Activated CD8-positive, alpha-beta memory T cell treated with anti-CD3 and anti-CD28 coated beads for 4 hours (primary cell): ENCODE results near the gene TLE5.
"Not testable (repeated sequence)": the region's sequence is repeated elsewhere in the genome, so short reads cannot be mapped to it uniquely, and the experiment has no call there.

ENCODE experiments used
- DNase-seq, 2 donors: peaks; one replicate each; pipeline ENCODE4 v3.0.0-alpha.2; 2020; ENCODE audit warnings: low read depth in 2 of 2

The TLE5 gene

GRCh38 chr19:3025549-3025886 lies 36.8 kb downstream of the TLE5 start:
- DNase-seq = no peak

DNA sequence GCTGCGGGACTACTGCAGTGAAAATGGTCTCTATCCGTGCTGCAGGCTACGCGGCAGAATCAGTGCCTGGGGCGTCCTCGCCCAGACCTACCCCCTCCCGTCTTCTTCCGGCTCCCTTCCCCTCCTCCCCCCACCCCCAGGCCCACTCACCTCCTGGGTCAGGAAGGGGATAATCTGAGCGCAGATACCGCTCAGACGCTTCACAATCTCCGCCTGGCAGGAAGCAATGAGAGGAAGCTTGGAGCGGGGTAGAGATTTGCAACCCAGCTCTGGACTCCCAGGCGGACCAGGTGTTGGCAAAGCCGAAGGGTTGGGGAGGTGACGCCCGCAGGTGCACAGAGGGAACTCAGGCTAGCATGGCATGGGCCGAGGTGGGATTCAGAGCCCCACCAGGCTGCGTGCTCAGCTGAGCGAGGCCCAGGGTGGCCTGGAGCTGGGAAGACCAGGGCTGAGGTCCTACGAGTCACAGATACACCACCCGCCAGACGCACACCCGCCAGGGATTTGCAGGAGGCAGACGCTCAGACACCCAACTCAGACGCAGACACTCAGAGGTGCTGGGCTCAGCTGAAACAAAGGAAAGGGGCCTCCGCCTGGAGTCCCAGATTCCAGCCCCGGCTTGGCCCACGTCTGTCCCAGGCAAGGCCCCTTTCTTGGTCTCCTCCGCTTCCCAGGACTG lies 37.3 kb downstream of the TLE5 start:
- no peak for DNase-seq

GRCh38 chr19:3024509-3024869 lies 37.8 kb downstream of the TLE5 start:
- no peak for DNase-seq

- DNase-seq = no peak
Observed at GRCh38 chr19:3020321-3020960, 41.9 kb downstream of the TLE5 start.

- no peak for DNase-seq
Observed at GRCh38 chr19:3019211-3019854, 43.0 kb downstream of the TLE5 start.

- no peak for DNase-seq
Observed at GRCh38 chr19:3017923-3018322, 44.4 kb downstream of the TLE5 start.

DNA sequence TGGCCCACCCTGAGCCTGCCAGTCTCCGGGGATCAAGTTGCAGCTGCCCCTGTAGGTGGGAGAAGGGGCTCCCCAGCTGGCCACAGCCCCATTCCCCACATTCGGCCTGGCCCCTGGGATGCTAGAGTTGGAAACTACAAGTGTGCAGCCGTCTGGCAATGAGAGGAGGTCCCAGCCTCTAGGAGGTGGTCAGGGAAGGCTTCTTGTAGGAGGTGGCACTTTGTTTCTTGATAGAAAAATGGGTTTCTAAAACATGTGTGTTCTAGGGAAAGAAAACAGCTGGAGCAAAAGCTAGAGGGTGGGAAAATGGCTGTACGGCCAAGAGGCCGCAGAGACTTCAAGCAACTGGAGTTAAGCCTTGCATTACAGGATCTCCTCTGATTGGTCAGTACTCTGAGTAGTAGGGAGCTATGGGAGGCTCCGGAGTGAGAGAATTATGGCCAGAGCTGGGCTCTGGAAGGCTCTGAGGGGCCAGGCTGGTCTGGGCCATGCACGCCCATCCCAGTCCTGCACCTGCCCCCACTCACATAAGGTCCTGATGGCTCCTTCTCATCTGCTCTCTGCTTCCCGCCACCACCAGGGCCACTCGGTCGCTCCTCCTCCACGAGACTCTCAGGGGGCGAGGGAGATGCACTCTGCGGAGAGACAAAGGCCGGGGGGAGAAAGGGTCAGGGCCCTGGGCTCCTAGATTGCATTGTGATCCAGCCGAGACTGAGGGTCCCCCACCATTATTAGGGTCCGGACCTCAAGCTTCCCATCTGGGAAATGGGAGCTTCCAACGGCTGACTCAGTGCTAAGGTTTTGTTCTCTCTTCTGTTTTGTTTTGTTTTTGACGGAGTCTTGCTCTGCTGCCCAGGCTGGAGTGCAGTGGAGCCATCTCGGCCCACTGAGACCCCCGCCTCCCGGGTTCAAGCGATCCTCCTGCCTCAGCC lies 46.9 kb downstream of the TLE5 start:
- DNase-seq = no peak

GRCh38 chr19:3014135-3014534 lies 48.2 kb downstream of the TLE5 start:
- no peak for DNase-seq

DNA sequence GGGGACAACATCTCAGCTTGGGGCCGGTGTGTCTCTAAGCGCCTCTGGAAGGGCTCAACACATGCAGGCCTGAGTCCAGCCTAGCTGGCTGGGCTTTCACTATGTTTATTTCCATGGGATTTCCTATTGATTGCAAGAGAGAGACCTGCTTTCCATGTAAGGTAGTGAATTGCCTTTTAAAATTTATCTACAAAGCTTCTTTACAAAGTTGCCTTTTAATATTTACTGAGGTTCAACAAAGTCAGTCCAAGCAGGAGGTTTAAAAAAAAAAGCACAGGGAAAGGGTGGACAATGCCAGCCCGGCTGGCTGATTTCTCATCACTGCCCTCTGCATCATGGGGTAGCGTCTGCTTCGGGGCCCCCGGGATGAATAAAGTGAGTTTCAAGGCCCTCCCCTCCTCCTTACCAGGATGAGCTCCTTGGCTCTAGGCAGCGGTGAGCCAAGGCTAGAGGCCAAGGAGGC lies 49.0 kb downstream of the TLE5 start:
- DNase-seq = no peak

GRCh38 chr19:3012621-3013262 lies 49.6 kb downstream of the TLE5 start:
- no peak for DNase-seq

- not testable (repeated sequence) for DNase-seq
Observed at GRCh38 chr19:3012059-3012458, 50.2 kb downstream of the TLE5 start.

- no peak for DNase-seq
Observed at GRCh38 chr19:3010871-3011270, 51.4 kb downstream of the TLE5 start.

- no peak for DNase-seq
Observed at GRCh38 chr19:3008994-3009393, 53.3 kb downstream of the TLE5 start.

DNA sequence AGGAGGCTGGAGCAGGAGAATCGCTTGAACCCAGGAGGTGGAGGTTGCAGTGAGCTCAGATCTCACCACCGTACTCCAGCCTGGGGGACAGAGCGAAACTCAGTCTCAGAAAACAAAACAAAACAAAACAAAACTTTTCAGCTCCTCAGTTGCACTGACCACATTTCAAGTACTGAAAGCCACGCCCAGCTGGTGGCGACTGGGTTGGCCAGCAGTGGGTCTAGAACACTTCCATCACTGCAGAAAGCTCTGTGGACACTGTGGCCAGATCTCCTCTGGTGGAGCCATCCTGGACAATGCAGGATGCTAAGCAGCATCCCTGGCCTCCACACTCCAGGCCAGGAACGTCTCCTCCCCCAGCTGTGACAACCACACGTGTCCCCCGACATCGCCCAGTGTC lies 54.3 kb downstream of the TLE5 start:
- DNase-seq = no peak

- DNase-seq = no peak
Observed at GRCh38 chr19:3006075-3006767, 56.1 kb downstream of the TLE5 start.

DNA sequence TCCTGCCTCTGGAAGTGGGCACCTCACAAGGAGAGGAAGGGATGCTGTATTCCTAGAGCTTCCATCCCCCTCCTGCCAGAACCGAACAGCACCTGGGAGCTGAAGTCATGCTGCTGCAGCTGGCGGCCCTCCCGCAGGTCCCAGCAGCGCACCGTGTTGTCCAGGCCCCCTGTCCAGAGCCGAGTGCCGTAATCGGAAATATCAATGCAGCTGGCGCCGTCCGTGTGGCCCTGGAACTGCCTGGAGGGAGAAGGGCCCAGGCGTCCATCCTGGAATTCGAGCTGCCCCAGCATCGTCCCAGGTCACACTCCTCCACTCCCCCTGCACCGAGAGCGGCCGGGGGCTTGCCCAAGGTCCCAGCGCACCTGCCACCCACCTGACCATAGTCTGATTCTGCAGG lies 57.0 kb downstream of the TLE5 start:
- no peak for DNase-seq

GRCh38 chr19:3004522-3004921 lies 57.8 kb downstream of the TLE5 start:
- DNase-seq = no peak

- DNase-seq = no peak
Observed at GRCh38 chr19:3003046-3003445, 59.2 kb downstream of the TLE5 start.
